ENCODE measurements around the gene EML1.

EML1 gene

DNA sequence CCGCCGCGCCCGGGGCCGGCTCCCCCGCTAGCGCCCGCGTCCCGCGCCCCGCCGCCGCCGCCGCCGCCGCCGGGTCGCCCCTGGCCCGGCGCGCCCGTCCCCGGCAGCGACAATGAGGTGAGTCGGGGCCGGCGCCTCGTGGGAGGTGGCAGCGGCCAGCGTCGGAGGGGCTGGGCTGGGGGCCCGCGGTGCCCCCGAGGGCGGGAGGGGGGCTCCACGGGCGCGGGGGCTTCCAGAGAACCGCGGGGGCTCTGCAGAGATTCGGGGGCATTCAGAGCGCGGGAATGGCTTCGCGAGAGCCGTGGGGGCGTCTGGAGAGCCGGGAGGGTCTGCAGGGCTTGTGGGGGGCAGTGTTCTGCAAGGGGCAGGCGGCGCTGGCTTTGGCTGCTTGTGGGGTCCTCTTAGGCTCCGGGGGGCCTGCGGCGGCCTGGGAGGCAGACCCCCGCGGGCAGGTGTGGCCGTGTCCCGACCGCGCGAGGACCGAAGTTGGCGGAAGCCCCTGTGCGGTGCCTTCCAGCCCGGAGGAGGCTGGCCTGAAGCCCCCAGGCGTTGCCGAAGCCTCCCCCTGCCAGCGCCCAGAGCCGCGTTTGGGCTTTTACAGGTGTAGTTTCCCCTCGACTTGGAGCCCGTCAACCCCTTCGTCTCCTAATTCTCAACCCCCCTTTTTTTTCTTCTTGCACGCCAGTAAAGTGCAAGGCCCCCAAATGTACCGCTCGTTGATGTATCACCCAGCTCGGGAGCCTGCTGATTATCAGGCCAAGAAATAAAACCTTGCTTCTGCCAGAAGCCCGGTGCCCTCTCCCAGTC lies 178.9 kb downstream of the EML1 start:
- DNase-seq, result no peak

DNA sequence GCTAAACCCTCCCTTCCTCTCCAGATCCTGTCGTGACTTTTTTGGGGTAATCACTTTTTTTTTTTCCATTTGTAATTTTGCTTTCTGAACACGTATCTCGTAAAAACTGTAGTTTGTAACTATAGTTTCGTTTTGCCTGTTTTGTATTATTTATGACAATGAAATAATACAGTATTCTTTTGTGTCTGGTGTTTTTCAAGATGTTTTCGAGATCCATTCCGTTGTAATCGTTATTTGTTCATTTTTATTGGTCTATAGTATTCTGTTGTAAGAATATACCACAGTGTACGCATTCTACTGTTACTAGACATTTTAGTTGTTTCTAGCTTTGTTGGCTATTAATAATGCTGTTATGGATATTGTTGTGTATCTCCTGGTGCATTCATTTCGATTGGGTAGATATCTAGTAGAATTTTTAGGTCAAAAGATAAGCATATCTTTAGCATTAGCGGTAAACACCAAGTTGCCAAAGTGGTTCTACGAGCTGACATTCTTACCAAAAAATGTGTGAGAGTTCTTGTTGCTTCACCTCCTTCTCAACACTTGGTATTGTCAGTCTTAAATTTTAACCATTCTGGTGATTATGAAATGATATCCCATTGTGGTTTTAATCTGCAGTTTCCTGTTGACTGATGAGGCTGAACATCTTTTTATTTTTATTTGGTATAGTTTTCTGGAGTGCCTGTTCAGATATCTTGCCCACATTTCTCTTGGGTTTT lies 179.7 kb downstream of the EML1 start:
- peak; percentile 15 for DNase-seq

DNA sequence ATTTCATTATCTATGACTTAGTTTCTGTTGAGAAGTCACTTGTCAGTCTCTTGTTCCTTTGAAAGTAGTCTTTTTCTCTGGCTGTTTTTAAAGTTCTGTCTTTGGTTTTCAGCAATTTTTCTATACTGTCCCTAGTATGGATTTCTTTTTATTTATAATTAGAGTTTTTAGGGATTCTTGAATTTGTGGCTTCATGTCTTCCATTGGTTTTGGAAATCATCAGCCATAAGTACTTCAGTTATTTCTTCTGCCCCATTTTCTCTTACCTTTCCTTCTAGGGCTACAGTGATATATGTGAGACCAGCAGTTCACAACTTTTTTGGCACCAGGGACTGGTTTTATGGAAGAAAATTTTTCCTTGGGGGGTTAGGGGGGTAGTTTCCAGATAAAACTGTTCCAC lies 182.0 kb downstream of the EML1 start:
- no peak for DNase-seq

DNA sequence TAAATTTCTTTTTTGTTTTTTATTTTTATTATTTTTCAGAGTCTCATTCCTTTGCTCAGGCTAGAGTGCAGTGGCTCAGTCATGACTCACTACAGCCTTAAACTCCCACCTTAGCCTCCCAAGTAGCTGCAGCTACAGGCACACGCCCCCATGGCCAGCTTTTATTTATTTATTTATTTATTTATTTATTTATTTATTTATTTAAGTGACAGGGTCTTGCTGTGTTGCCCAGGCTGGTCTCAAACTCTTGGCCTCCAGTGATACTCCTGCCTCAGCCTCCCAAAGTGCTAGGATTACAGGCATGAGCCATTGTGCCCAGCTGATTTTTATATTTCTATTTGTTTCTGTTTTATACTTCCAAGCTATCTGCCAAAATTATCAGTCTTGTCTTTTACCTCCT lies 182.8 kb downstream of the EML1 start:
- no peak for DNase-seq

DNA sequence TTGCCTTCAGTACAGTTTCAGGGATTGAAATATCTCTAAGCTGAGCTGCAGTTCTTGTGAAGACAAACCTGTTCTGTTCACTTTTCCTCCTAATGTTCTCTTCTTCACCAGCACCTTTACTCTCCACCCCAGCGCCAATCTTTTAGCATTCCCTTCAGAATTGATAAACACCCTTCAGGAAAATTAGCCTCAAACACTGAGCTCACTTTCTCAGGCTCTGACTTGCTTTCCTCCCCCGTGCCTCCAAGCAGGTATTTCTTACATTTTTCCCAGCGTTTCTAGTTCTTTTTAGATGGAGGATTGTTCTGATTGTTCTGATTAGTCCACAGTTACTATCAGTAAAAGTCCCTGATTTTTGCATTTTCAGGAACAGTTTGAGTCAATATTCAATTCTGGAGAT lies 183.5 kb downstream of the EML1 start:
- no peak for DNase-seq

DNA sequence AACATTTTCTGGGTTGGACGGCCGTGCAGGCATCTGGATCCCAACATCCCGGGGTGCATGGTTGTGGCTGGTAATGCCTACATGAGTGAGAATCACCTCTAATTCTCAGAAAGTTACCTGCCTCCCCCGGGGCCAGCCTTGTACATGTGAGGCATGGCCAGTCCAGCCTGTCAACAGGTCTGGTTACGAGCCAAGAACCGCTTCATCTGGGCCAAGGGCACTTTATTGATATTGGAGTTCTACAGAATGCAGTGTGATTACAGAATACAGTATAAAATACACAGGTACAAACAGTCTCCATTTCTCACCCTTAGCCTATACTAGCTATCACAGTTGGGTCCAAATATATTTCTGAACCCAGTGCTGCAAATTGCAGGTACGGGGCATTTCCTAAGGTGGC lies 187.1 kb downstream of the EML1 start:
- no peak for DNase-seq

DNA sequence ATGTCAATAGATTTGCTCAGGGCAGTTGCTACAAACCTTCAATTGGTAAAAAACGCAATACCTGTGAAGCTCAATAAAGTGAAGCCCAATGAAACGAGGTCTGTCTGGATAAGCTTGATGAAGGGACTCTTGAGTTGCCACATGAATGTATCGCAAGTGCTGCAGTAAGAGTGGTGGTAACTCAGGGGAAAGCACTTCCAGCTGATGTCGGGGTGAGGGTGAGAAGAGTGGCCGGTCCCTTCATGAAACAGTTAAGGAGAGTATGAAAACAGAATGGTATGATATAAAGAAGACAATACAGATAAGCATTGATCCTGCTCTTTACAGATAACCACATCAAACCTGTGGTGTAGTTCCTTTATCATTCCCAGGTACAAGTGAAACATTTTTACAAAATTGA lies 188.6 kb downstream of the EML1 start:
- DNase-seq, result no peak

DNA sequence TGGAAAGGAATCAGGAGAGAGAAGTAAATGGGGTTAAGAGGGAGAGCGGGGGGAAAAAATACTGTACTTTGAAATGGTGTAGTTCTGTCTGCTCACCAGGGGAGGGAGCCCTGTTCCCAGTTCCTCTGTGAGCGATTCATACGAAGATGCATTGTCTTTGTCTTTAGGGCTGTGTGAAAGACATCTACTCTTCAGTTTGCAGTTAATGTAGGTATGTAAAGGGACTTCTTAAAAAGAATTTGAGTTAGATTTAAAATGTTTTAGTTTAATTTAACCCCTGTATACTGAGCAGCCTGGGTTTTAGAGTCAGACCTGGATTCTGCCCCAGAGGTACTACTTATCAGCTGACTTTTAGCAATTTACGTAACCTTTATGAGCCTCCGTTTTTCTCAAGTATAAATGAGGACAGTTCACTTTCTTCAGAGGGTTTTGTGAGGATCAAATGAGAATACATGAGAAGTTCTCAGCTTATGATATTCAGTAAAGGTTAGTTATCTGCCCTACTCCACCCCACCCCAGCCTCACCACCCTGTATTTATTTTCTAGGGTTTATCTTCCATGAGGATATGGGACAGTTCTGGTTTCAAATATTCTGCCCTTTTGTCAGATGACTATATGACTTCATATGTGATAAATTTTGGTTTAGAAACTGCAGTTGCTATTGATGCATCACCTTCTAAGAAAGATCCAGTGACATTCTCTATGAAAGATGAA lies 189.5 kb downstream of the EML1 start:
- DNase-seq, result peak; percentile 84

DNA sequence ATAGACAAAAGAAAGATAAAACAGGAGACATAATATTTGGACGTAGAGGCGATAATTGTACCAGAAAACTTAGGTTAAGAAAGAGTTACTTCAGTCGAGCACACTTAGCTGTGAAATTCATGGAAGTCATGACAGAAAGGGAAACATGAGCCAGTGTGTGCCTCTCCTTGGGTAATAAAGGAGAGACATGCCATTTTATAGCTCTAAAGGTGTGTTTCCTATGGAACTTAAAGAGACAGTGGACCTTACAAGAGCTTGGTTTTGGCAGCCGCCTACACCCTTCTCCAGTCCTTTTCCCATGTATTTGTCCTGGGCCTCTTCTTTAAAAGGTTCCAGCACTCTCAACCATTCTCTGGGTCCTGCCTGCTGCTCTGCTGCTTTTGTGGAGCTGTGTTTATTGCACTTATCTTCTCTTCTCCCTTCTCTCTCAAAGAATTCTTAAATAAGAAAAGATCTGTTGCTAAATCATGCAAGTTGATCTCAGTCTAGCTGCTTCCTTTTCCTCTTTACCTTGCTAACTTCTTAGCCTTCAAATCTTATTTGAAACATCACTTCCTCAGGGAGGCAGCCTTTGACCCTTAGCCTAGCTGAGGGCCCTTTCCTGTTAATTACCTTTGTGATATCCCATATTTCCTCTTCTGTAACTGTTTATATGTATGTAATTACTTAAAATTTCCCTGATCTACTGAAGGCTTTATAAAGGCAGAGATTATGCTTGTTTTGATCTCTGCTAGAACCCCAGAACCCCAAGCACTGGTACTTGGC lies 190.2 kb downstream of the EML1 start:
- DNase-seq, result no peak

DNA sequence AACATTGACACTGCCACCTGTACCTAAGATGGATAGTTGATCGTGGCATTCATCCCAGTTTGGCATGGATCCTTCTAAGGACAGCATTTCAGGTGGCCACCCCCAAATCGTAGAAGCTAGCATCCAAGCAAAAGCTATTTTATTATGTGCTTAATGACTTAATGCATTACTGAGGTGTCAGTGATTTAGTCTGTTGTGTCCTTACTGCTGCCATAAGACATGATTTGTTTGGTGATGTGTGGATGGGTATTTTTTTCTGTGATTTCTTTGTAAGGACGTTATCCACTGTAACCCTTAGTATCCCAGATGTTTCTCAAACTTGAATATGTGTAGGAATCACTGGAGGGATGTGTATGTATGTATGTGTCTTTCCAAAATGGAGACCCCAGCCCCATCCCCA lies 190.8 kb downstream of the EML1 start:
- no peak for DNase-seq

DNA sequence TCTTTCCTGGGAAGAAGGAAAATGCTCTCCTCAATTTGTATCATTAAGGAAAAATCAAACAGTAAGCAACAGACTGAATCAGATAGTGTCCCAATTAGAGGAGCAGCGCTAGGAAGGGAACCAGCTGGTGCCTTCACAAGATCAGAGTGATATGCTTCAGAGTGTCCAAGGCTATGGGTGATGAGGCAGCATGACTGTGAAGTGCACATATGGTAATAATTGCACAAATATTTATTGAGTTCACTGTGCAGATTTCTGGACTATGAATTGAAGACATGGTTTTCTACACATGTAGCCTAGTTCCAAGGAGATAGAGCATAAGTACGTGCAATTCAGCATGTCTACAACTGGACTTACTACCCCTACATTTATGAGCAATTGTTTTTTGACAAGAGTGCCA lies 193.2 kb downstream of the EML1 start:
- no peak for DNase-seq

DNA sequence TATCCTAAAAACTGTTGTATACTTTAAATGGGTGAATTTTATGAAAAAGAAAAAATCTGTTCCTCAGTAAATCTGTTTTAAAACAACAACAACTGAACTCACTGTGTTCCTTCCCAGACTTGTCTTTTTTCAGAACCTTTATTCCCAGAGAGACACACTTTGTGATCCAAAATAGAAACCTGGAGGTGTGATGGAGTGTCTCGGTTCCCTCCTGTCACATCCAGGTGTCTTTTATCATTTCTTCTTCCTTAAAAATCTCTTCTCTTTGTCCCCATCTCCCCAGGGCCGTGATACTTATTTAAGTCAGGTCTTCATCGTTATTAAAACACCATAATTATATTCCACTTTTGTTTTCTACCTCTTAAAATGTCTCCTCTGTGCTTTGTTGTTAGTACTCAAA lies 195.8 kb downstream of the EML1 start:
- no peak for DNase-seq

DNA sequence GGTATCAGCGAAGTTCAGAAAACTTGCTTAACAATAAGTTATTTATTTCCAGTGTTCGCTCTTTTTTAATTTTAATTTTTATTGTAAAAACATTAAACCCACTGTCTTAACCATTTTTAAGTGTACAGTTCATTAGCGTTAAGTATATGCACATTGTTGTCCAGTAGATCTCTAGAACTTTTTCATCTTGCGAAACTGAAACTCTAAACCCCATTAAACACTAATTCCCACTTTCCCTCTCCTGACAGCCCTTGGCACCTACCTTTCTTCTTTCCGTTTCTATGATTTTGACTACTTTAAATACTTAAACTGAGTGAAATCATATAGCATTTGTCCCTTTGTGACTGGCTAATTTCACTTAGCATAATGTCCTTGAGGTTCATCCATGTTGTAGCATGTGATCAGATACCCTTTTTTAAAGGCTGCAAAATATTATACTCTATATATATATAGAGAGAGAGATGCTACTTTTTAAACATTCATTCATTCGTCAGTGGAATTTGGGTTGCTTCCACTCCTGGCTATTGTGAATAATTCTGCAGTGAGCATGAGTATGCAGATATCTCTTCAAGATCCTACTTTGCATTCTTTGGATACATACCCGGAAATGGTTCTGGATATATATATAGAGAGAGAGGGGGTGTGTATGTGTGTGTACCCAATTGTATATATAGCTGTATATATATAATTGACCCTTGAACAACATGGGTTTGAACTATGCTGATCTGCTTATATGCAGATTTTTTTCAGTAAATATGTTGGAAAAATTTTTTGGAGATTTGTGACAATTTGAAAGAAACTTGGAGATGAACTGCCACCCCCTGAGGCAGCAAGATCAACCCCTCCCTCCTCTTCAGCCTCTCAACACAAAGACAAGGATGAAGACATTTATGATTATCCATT lies 197.3 kb downstream of the EML1 start:
- no peak for DNase-seq

DNA sequence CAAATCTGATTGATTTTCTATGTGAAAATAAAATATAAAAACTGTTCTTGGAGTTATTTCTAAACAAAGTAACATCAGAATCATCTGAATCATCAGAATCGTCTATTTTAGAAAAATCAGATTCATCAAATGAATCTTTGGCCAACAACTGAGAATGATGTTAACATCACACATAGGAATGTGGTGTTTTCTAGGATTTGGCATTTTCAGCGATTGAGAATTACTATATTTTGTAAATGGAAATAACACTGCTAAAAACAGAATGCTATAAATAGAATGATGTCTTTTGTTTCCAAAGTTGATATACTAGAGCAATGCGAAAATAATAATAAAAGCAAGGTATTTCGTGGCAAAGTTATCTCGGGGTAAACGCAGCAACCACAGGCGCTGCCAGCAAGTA lies 198.1 kb downstream of the EML1 start:
- DNase-seq, result no peak

Data from NCI-H510A treated with DMSO at 0.1 percent for 48 hours (cell line).